ENCODE results near the gene CNRIP1.

GRCh38 chr2:68359889-68360288 is 40.1 kb upstream of the CNRIP1 start:
- TF ChIP-seq, protein P1, sequence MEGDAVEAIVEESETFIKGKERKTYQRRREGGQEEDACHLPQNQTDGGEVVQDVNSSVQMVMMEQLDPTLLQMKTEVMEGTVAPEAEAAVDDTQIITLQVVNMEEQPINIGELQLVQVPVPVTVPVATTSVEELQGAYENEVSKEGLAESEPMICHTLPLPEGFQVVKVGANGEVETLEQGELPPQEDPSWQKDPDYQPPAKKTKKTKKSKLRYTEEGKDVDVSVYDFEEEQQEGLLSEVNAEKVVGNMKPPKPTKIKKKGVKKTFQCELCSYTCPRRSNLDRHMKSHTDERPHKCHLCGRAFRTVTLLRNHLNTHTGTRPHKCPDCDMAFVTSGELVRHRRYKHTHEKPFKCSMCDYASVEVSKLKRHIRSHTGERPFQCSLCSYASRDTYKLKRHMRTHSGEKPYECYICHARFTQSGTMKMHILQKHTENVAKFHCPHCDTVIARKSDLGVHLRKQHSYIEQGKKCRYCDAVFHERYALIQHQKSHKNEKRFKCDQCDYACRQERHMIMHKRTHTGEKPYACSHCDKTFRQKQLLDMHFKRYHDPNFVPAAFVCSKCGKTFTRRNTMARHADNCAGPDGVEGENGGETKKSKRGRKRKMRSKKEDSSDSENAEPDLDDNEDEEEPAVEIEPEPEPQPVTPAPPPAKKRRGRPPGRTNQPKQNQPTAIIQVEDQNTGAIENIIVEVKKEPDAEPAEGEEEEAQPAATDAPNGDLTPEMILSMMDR (IDR thresholded peaks at IDR 0.05), result peak in 1 of 3 experiments; percentile 24
- TF ChIP-seq POLR2A (IDR thresholded peaks at IDR 0.05), result no peak
